ENCODE results near the gene LPAR1.

DNA sequence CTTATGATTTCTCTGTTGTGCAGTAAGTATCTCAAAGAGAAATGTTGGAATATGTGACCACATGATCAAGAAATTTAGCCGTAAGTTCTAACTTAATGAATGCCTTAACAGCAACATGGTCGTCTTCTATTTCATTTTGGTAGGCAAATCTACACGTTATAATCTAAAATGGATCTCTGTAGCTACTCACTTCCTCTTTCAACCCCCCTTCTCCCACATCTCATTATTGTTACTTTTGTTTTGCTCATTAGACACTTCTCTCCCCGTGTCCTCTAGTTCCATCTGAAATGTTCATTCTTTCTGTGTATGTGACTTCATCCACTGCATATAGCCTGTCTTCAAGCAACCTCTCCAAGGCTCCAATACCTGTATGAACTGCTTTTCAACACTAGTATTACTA is 27.1 kb upstream of the LPAR1 start:
- TF ChIP-seq, protein P1, sequence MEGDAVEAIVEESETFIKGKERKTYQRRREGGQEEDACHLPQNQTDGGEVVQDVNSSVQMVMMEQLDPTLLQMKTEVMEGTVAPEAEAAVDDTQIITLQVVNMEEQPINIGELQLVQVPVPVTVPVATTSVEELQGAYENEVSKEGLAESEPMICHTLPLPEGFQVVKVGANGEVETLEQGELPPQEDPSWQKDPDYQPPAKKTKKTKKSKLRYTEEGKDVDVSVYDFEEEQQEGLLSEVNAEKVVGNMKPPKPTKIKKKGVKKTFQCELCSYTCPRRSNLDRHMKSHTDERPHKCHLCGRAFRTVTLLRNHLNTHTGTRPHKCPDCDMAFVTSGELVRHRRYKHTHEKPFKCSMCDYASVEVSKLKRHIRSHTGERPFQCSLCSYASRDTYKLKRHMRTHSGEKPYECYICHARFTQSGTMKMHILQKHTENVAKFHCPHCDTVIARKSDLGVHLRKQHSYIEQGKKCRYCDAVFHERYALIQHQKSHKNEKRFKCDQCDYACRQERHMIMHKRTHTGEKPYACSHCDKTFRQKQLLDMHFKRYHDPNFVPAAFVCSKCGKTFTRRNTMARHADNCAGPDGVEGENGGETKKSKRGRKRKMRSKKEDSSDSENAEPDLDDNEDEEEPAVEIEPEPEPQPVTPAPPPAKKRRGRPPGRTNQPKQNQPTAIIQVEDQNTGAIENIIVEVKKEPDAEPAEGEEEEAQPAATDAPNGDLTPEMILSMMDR (IDR thresholded peaks at IDR 0.05): no peak
- TF ChIP-seq EZH2 (IDR thresholded peaks at IDR 0.05) (no peak), EZH2phosphoT487 (IDR thresholded peaks at IDR 0.05) (no peak)
